HG02981 (cell line): ENCODE measurements around the gene NOXA1.
A peak's percentile ranks its signal among the peaks of the same experiment; 100 is the strongest.

Experiments used
- ATAC-seq: cut with Tn5 transposase; IDR thresholded peaks from one replicate; pipeline ENCODE4 v1.9.1; 2021; ENCODE audit warnings: mild to moderate bottlenecking, moderate library complexity; ENCODE audit not compliant: unreplicated experiment

The NOXA1 gene

DNA sequence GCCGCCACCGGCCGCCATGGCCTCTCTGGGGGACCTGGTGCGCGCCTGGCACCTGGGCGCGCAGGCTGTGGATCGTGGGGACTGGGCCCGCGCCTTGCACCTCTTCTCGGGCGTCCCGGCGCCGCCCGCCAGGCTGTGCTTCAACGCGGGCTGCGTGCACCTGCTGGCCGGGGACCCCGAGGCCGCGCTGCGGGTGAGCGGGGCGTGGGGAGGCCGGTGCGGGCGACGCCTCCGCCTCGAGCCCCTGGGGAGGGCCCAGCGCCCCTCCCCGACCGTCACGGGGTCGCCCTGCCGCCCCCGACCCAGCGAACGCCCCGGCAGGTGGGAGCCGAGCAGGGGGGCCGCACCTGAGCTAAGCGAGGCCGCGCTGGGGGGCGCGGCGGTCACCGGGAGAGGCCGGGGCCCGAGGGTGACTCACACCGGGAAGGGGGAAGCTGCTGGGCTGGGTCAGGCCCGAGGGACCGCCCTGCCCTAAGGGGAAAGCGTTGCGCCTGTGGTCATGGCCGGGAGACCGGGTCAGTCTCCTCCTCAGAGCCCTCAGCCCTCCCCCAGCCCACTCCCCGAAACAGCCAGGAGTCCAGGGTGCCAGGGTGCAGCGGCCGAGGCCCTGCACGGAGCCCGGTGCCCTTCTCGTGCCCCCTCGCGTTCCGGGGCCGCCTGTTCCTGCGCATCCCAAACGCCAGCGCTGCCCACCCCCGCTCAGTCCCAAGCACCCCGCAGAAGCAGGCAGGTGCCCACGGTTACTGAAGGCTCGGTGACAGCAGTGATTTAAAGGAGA lies 510 bp downstream of the NOXA1 start:
- peak; percentile 5 for ATAC-seq

DNA sequence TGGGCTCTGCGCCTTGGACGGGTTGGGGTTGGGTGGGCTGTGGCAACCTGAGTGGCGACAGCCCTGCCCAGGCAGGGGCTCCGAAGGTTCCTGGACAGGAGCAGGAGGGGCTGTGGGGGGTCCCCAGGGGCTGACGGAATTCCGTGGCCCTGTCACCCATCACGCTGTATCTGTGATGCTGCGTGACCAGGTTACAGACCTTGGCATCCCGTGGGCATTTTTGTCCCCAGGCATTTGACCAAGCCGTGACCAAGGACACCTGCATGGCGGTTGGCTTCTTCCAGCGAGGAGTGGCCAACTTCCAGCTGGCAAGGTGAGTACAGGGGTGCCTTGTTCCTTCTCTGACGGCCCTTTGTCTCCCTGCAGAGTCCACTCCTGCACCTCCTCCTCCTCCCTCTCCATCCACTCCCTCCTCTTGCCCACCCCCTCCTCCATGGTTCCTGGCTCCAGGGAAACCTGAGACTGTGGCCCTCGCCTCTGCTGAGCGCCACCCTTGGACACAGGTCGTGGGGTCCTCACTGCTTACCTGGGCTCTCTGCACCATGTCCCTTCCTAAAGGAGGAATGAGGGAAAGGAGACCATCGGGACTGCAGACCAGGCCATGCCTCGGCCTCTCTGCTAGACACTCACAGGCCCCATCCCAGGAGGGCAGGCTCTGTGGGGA lies 3.0 kb downstream of the NOXA1 start:
- no peak for ATAC-seq

DNA sequence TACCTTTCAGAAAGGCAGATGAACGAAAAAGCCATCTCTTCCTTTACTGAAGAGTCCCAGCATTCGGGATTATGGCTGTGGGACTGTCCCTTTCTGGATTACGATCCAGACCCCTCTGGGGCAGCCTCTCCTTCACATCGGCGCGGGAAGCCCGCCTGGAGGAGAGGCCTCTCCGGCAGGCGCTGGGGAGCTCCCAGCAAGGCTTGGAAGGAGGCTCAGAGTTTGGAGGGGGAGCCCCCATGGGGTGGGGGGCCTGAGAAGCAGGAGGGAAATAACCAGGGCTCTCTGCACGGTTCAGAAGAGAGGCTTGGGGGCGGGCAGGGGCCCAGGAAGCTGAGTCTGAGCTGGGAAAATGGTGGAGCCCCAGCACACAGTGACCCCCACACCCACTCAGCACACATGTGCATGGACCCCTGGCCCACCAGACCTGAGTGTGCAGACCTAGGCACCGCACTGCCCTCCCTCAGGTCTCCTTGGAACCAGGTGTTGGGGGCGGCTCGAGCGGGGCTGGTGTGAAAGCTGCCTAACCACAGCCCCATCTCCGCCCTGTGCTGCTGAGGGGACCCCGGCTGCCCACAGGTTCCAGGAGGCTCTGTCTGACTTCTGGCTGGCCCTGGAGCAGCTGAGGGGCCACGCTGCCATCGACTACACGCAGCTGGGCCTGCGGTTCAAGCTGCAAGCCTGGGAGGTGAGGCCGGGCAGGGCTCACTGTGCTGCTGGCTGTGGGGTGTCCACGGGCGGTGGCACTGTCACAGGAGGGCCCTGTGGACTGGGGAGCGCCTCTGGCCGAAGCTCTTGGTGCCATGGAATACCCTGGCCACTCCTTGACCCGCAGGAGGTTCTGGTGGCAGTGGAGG lies 4.5 kb downstream of the NOXA1 start:
- no peak for ATAC-seq

DNA sequence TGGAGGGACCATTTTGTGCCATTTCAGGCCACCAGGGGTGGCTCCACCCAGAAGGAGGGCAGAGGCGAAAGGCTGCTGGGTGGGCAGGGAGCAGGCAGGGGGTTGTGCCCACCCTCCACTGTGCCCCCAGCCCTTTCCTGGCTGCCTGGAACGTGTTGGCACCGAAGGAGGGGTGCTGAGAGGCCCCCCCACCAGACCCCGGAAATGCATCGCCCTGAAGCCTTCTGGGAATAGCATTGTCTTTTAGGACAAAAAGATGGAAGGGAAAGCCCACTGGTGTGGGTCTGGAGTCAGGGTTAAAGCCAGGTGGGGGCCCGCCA lies 5.1 kb downstream of the NOXA1 start:
- ATAC-seq = no peak

DNA sequence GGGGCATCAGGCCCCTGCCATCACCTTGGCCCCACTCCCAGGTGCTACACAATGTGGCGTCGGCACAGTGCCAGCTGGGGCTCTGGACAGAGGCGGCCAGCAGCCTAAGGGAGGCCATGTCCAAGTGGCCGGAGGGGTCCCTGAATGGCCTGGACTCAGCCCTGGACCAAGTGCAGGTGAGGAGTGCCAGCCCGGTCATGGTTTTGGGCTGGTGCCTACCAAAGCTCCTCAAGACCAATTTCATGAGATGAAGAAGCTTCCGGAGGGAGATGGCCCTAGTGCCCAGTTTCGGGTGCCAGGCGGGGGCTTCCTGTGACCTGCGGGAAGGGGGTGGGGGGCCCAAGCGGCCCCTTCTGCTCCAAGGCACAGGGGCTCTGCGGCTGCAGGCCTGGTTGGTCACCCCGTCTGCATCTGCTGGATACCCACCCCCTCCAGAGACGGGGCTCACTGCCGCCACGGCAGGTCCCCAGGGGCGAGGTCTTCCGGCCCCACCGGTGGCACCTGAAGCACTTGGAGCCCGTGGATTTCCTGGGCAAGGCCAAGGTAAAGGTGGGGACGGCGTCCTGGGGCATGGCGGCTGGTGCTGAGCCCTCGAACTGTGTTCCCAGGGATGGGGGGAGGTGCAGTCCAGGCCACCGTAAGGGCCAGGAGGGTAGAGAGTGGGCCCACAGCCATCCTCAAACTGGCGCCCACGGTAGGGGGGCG lies 5.8 kb downstream of the NOXA1 start:
- ATAC-seq = no peak

DNA sequence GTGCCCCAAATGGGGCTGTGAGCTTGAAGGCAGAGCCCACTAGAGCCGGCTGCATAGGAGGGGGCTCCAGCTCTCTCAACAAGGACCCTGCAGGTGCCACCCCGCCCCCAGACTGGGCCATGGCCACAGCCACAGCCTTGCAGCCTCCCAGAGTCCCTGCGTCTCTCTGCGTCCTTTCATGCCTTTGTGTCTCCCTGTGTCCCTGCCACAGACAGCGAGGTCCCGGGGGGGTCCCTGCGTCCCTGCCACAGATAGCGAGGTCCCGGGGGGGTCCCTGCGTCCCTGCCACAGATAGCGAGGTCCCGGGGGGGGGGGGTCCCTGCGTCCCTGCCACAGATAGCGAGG lies 6.3 kb downstream of the NOXA1 start:
- ATAC-seq = no peak

DNA sequence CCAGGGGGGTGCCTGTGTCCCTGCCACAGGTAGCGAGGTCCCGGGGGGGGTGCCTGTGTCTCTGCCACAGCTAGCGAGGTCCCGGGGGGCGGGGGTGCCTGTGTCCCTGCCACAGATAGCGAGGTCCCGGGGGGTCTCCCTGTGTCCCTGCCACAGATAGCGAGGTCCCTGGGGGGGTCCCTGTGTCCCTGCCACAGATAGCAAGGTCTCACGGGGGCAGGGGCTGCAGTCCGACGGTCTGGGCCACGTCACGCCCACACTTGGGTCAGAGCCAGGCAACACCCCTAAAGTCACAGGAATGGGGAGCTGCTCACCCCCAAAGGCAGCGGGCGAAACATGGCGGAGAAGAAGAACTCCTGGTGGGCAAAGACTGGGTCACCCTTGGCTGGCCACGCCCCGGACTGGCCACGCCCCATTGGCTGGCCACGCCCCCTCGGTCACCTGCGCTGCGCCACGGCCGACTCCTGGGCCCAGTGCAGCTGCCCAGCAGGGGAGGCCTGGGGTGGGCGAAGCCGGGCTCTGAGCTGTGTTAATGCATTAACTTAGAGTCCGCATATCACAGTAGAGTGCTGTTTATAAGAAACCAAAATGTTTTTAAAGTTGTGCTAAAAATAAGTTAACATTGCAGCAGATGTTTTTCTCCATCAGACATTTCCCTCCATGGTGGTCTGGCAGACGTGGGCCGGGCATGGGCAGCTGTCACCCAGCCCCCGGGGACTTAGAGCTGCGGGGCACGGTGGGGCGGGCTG lies 7.0 kb downstream of the NOXA1 start:
- no peak for ATAC-seq

DNA sequence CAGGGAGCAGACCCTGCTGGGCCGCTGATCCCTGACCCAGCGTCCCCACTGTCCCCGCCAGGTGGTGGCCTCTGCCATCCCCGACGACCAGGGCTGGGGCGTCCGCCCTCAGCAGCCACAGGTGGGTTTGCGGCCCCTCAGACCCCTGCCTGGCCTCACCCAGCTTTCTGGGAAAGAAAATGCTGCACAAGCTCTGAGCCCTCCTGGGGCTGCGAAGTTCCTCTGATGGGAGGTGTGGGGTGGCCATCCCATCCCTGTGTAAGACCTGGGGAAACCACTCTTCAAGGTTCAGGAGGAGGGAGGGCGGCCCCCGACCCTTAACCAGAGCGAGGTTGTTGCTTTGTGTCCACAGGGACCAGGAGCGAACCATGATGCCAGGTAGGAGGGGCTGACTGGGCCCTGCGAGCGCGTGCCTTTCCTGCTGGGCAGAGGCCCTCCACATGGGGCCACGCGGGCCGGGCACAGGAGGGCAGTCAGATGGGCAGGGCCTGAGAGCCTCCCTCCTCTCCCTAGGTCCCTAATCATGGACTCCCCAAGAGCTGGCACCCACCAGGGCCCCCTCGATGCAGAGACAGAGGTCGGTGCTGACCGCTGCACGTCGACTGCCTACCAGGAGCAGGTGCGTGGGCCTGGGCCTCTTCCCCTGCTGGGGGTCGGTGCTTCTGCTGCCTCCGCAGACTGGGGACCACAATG lies 7.7 kb downstream of the NOXA1 start:
- no peak for ATAC-seq

DNA sequence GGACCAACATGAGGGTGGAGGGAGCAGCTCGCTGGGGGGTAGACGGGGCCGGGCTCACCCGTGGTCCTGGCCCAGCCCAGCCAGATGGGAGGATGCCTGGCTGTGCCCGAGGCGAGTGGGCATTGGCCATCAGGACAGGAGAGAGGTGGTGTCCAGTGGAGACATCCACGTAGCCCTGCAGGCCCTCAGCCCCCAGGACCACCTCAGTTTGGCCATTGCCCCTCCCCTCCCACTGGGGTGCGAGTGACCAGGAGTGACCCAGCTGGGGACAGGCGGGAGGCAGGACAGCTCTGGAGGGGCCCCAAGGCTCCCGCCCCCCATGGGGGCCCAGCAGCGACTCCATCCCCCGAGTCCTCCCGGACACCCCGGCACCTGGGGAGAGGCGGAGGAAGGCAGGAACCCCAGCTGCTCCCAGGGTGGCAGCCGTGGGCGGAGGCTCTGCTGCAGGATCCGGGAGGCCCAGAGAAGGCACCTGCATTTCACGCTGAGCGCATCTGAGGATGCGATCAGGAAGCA lies 8.3 kb downstream of the NOXA1 start:
- no peak for ATAC-seq

DNA sequence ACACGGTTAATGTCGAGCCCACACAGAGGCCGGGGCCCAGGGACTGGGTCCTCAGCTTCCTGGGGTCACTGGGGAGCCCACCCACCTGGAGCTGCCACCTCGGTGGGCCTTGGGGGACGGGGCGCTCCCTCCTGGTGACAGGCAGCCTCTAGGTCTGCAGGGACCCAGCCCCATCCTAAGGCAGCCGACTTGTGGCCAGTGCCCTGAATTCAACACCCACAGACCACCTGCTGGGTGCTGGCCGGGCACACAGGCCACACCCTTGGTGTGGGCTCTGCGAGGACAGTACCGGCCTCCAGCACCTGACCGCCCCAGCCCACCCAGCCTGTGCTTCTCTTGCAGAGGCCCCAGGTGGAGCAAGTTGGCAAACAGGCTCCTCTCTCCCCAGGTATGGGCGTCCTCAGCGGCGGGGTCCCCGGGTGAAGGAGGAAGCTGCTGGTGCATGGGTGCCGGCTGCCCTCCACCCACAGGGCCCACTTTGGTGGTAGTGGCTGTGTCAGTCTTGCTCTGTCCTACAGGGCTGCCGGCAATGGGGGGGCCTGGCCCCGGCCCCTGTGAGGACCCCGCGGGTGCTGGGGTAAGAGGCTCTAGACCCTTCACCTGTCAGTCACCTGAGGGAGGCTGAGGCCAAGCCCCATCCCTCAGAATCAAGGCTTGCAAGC lies 9.6 kb downstream of the NOXA1 start:
- ATAC-seq = no peak

DNA sequence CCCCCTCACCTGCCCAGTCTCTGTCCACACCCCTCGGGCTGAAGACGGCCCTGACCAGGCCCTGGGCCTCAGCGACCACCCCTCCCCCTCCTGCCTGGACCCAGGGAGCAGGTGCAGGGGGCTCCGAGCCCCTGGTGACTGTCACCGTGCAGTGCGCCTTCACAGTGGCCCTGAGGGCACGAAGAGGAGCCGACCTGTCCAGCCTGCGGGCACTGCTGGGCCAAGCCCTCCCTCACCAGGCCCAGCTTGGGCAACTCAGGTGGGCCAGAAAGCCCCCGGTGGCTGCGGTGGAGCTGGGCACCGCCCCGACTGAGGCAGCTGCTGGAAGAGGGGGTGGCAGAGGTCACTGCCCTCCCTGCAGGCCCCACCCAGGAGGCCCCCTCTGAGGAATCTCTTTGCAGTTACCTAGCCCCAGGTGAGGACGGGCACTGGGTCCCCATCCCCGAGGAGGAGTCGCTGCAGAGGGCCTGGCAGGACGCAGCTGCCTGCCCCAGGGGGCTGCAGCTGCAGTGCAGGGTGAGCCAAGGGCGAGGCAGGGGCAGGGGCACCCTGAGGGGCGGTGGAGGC lies 10.2 kb downstream of the NOXA1 start:
- ATAC-seq = no peak

DNA sequence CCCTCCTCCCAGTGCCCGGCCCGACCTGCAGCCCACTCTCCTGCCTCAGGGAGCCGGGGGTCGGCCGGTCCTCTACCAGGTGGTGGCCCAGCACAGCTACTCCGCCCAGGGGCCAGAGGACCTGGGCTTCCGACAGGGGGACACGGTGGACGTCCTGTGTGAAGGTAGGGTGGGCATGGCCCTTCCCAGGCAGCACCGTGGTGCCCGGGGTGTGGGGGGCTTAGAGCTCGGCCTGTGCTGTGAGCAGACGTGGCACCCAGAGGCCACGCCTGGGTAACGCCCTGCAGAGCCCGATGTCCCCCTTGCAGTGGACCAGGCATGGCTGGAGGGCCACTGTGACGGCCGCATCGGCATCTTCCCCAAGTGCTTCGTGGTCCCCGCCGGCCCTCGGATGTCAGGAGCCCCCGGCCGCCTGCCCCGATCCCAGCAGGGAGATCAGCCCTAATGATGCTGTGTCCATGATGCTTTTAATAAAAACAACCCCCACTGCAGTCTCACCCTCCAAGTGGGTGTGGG lies 10.8 kb downstream of the NOXA1 start:
- ATAC-seq = no peak

DNA sequence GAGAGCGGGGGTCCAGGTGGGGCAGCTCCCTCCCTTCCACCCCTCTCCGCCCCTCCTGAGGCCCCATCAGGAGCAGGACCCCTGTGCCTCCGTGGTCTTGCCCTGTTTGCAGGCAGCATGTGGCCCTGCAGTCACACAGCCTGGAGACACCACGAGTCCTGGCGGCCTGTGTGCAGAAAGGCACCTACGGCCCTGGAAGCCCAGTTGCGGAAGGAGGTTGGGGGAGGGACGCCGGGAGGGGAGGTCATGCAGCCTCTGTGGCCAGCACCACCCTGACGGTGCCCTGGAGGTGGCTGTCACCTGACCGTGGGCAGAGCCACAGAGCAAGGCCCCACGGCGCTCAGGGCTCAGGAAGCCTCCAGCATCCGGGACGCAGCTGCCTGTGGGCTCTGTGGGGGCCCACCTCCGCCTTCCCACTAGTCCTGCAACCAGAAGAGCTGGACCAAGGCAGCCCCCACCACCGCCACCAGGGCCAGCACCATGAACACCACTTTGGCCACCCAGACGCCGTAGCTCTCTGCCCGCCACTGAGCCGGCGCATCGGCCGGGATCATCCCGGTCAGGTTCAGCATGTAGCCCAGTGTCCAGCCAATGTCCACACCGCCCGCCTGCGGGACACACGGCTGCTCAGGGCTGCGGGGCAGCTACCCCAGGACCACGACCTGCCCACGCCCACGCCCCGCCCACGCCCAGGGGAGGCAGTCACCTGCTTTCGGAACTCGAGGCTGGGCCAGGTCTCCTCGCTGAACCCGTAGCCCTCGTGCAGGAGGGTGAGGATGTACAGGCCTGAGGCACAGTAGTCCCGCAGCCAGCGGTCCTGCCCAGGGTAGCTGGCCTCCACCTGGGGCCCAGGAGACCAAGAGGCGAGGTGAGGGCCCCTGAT lies 11.5 kb downstream of the NOXA1 start:
- no peak for ATAC-seq

DNA sequence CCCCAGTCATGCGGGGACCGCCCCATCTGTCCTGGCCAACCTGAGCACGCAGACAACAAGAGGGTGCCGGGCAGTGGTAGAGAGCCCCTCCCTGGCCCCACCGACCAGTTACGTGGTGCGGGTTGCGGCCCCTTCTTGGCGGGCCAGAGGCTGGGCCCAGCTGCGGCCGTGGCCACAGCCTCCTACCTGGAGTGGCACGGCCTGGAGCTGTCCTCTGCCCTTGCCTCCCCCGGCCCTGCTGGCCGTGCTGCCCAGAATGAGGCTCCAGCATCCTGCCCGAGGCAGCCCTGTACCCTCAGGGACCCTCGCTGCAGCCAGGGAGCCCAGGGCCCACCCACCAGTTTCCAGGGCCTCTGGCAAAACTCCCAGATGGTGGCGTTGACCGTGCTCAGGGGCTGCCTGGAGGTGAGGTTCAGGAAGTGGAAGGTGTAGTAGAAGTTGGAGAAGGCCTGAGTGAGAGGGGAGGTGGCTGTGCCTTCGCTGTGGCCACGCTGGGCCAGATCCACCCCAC lies 12.2 kb downstream of the NOXA1 start:
- ATAC-seq = no peak

DNA sequence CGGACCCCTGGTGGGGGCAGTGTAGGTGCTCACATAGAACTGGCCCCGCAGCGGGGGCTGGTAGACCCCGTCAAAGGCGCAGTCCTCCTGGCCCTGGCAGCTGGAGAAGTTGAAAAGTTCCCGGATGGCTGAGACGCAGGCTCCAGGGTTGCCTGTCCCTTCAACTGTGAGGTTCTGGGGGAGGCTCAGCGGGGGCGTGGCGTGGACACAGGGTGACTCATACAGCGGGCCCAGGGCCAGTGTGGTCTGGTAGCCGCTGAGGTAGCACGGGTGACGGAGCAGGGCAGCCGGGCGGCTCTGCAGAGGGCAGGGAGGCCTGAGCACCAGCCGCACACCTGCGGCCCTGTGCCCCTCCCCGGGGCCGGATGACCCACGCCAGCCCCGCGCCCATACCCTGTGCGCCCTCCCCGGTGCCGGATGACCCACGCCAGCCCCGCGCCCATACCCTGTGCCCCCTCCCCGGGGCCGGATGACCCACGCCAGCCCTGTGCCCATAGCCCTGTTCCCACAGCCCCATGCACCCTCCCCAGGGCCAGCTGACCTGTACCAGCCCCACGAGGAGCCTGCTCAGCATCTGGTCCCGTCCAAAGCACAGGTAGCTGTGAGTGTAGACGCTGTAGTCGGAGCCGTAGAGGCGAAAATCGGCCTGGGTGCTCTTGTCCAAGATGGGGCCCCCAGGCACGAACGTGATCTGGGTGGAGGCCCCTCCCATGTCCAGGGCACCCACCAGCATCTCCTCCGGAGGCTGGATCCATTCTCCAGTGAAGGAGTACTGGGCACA lies 13.0 kb downstream of the NOXA1 start:
- no peak for ATAC-seq

DNA sequence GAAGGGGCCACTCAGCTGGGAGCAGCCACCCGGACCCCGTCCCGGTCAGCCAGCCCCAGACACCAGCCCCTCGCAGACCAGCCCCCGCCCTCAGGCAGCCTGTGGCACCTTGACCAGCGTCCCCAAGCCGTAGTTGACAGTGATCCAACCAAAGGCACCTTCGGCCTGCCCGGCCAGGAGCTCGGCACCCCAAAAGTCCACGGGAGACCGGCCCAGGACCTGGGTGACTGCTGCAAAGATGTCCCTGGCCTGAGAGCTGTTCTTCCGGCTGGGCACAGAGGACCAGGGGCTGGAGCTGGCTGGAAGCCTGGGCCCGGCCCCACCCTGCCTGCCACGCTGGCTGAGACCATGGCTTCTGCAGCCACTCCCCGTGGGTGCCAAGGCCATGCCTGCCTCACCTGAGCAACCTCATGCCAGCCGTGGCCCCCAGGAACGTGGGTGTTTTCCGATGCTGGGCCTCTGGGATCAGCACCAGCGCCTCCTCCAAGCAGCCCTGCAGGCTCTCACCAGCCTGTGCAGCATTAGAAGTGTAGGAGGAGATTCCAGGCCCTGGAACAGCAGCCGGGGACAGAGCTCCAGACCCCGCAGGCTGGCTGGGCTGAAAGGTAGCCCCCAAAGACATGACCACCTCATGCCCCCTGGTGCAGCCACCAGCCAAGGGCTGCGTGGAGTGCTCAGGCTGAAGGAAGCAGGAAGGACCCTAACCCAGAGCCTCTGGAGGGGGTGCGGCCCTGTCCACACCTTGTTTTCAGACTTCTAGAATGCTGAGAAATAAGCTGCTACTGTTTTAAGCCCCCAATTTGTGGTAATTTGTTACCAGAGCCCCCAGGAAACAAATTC lies 13.8 kb downstream of the NOXA1 start:
- ATAC-seq = no peak
